HepG2 (cell line): ENCODE measurements around the gene TP73. TPM values are rescaled to one million over a fixed set of nuclear protein-coding genes. Genes with fewer than 3 reads are reported as not detected.
A peak's percentile ranks its signal among the peaks of the same experiment; 100 is the strongest.

ENCODE experiments used
- ATAC-seq: fragments of 200-7000 bp; cut with Tn5 transposase; 3 replicates; pipeline ENCODE4 v1.9.1; 2020; ENCODE audit warnings: mild to moderate bottlenecking, moderate library complexity
- Bru-seq: library from RNA; stranded (reverse); fragments of 400-500 nt; gene quantifications from one replicate; lab custom pipeline; 2021; lab: Mats Ljungman, UMichigan
- BruChase-seq, 2 experiments: library from RNA; stranded (reverse); fragments of 400-500 nt; gene quantifications; one replicate each; lab custom pipeline; 2021; lab: Mats Ljungman, UMichigan
- BruUV-seq: library from RNA; stranded (reverse); fragments of 400-500 nt; replicated peaks from 2 replicates; lab custom pipeline; 2021; lab: Mats Ljungman, UMichigan
- CTCF ChIA-PET: fragments of 300-600 bp; formaldehyde crosslinking; extraction: SDS; loops from one replicate; lab custom pipeline; 2021; ENCODE audit warnings: low total read pairs, inconsistent platforms, low intra/inter-chr PET ratio; lab: Yijun Ruan, JAX
- POLR2A ChIA-PET: fragments of 350-600 bp; sonication (Branson Sonifier 250); formaldehyde crosslinking; loops from one replicate; lab custom pipeline; 2020; ENCODE audit warnings: antibody characterized with exemption, inconsistent platforms; lab: Yijun Ruan, JAX
- DNase-seq: peaks from one replicate; pipeline ENCODE4 v3.0.0-alpha.2; 2015; ENCODE audit warnings: low spot score
- FAIRE-seq: peaks from 3 replicates; lab custom pipeline; 2011; peaks lifted over from hg19 to GRCh38; lab: Jason Lieb, UNC
- H2AFZ ChIP-seq: one replicate; pipeline ENCODE4 v1.6.1; 2011; ENCODE audit warnings: low read length, inconsistent platforms
- H3K27ac ChIP-seq: fragments of 300-600 bp; 3 replicates; pipeline ENCODE4 v1.8.0; 2011; ENCODE audit warnings: mixed run types, mild to moderate bottlenecking, mixed read lengths, low read length, inconsistent platforms; ENCODE audit not compliant: insufficient read depth; ENCODE audit errors: extremely low read length
- H3K27me3 ChIP-seq, 2 experiments: fragments of 200-600 bp in 1 of 2; 2 replicates in 1 of 2; 3 replicates in 1 of 2; pipeline versions ENCODE4 v1.6.0 to v1.8.0; 2011; ENCODE audit warnings: low read length in 2 of 2, mild to moderate bottlenecking in 2 of 2, moderate library complexity in 2 of 2, inconsistent platforms in 1 of 2; ENCODE audit not compliant: insufficient read depth in 2 of 2, control insufficient read depth in 1 of 2
- H3K36me3 ChIP-seq, 2 experiments: fragments of 200-600 bp in 1 of 2; replicated peaks in 1 of 2; 2 replicates in 1 of 2; 3 replicates in 1 of 2; pipeline versions ENCODE4 v1.5.1 to v1.8.0; 2011; ENCODE audit warnings: low read length in 2 of 2, inconsistent platforms in 1 of 2; ENCODE audit not compliant: insufficient read depth in 2 of 2, control insufficient read depth in 1 of 2
- H3K4me1 ChIP-seq: 2 replicates; pipeline ENCODE4 v1.5.1; 2012; ENCODE audit warnings: low read length, inconsistent platforms; ENCODE audit not compliant: insufficient read depth
- H3K4me2 ChIP-seq: 2 replicates; pipeline ENCODE4 v1.6.0; 2011; ENCODE audit warnings: low read depth, low read length, inconsistent platforms
- H3K4me3 ChIP-seq, 3 experiments: fragments of 200-600 bp in 1 of 3; sonication (generic), shearing (Covaris generic) in 1 of 3; replicated peaks in 1 of 3; 2 replicates each; pipeline ENCODE4 v1.5.1; 2011 to 2016; ENCODE audit warnings: low read length in 3 of 3, inconsistent platforms in 2 of 3, low read depth in 2 of 3, mild to moderate bottlenecking in 2 of 3, control low read depth in 1 of 3, mixed read lengths in 1 of 3; ENCODE audit not compliant: insufficient read depth in 1 of 3
- H3K79me2 ChIP-seq: one replicate; pipeline ENCODE4 v1.6.1; 2011; ENCODE audit warnings: low read length, inconsistent platforms; ENCODE audit not compliant: insufficient read depth
- H3K9ac ChIP-seq: 2 replicates; pipeline ENCODE4 v1.6.0; 2011; ENCODE audit warnings: mild to moderate bottlenecking, low read depth, low read length, inconsistent platforms; ENCODE audit not compliant: insufficient read depth
- H3K9me3 ChIP-seq: 2 replicates; pipeline ENCODE4 v1.5.1; 2012; ENCODE audit warnings: mild to moderate bottlenecking, low read length
- H4K20me1 ChIP-seq: 2 replicates; pipeline ENCODE4 v1.6.0; 2011; ENCODE audit warnings: inconsistent platforms, mild to moderate bottlenecking, low read length, moderate library complexity; ENCODE audit not compliant: insufficient read depth
- ATM ChIP-seq: fragments of 450-650 bp; IDR thresholded peaks from 2 replicates; pipeline ENCODE4 v1.7.1; 2017; ENCODE audit warnings: mild to moderate bottlenecking, borderline replicate concordance
- E2F5 ChIP-seq: sonication (generic); formaldehyde crosslinking; conservative IDR thresholded peaks from 2 replicates; pipeline ENCODE4 v1.4.0; 2020; ENCODE audit warnings: missing genetic modification reagents
- HOXA9 ChIP-seq: sonication (generic); formaldehyde crosslinking; IDR thresholded peaks from 2 replicates; pipeline ENCODE4 v1.8.1; 2022; ENCODE audit warnings: missing genetic modification reagents, mild to moderate bottlenecking, moderate library complexity, borderline replicate concordance
- MYPOP ChIP-seq: sonication (generic); formaldehyde crosslinking; IDR thresholded peaks from 2 replicates; pipeline ENCODE4 v1.8.1; 2023; ENCODE audit warnings: mild to moderate bottlenecking, moderate library complexity, missing genetic modification reagents
- TFDP2 ChIP-seq: sonication (generic); formaldehyde crosslinking; IDR thresholded peaks from 2 replicates; pipeline ENCODE4 v1.4.0; 2020; ENCODE audit warnings: missing genetic modification reagents
- TMF1 ChIP-seq: sonication (generic); formaldehyde crosslinking; IDR thresholded peaks from 2 replicates; pipeline ENCODE4 v1.8.1; 2022; ENCODE audit warnings: low read depth, missing genetic modification reagents
- ZFX ChIP-seq: sonication (generic); formaldehyde crosslinking; IDR thresholded peaks from 2 replicates; pipeline ENCODE4 v1.4.0; 2020; ENCODE audit warnings: mild to moderate bottlenecking, low read depth, missing genetic modification reagents, moderate library complexity
- ZKSCAN8 ChIP-seq: IDR thresholded peaks from 2 replicates; pipeline ENCODE4 v1.6.1; 2016; ENCODE audit warnings: borderline replicate concordance, missing genetic modification reagents, missing compliant biosample characterization
- ZNF234 ChIP-seq: sonication (generic); formaldehyde crosslinking; conservative IDR thresholded peaks from 2 replicates; pipeline ENCODE4 v1.5.1; 2020; ENCODE audit warnings: mild to moderate bottlenecking, missing genetic modification reagents
- ZNF615 ChIP-seq: sonication (generic); formaldehyde crosslinking; IDR thresholded peaks from 2 replicates; pipeline ENCODE4 v1.5.0; 2020; ENCODE audit warnings: mild to moderate bottlenecking, missing genetic modification reagents, borderline replicate concordance
- WGBS: methylation state at CpG from one replicate; pipeline ENCODE4 v1.1.6; 2017; ENCODE audit warnings: low lambda C conversion rate; 5-methylcytosine and 5-hydroxymethylcytosine counted together
- in situ Hi-C: cut with HindIII; loops from 2 replicates; pipeline ENCODE4 v1.10.0; 2017; ENCODE audit warnings: low pct_unique_long_range_greater_than_20kb; ENCODE audit not compliant: extremely low pct_ligation_motif_present
- intact Hi-C: fragments of 100-400 bp; cut with micrococcal nuclease; formaldehyde crosslinking; loops from one replicate; pipeline ENCODE4 v1.10.0; 2022; ENCODE audit not compliant: unreplicated experiment
- long read RNA-seq, 2 experiments: library from RNA in 1 of 2; library from polyadenylated mRNA in 1 of 2; stranded (forward) in 1 of 2; unstranded in 1 of 2; transcript quantifications; one replicate each; pipeline ENCODE4 v2.0.0, GENCODE V29; 2019 to 2022
- polyA minus RNA-seq, 3 experiments: library from RNA; depleted of rRNA, polyadenylated mRNA; stranded (reverse); fragments of >200 nt; gene quantifications; 2 replicates each; pipeline ENCODE4 v1.2.3, GENCODE V29; 2011; ENCODE audit warnings: low replicate concordance in 1 of 3
- polyA plus RNA-seq, 8 experiments: library from polyadenylated mRNA; depleted of rRNA in 3 of 8; stranded (reverse) in 7 of 8; unstranded in 1 of 8; fragments of >200 nt; fragmentation: Illumina TruSeq in 4 of 8; extraction: Trizol in 4 of 8; gene quantifications; 2 replicates each; pipeline versions ENCODE4 v1.2.1 to v1.2.3, GENCODE V29; 2011 to 2016; ENCODE audit warnings: low read depth in 4 of 8, missing spikeins in 1 of 8, mixed read lengths in 1 of 8; ENCODE audit not compliant: insufficient read depth in 1 of 8
- total RNA-seq, 5 experiments: library from RNA; depleted of rRNA; stranded (reverse); fragments of >200 nt; fragmentation: Illumina TruSeq; extraction: Trizol; gene quantifications; 2 replicates each; pipeline ENCODE4 v1.2.3, GENCODE V29; 2016; ENCODE audit warnings: low read depth in 1 of 5

The TP73 gene
- 0.69 and 1.1 TPM in 2 replicates for total RNA-seq (2016; rRNA removed; fragmentation: Illumina TruSeq; extraction: Trizol)
- 0.35 and 0.51 TPM in 2 replicates for total RNA-seq (2016; cell fraction: cytosol; rRNA removed; fragmentation: Illumina TruSeq; extraction: Trizol; ENCODE audit: low read depth)
- 0.39 and 1.1 TPM in 2 replicates for total RNA-seq (2016; cell fraction: insoluble cytoplasmic fraction; rRNA removed; fragmentation: Illumina TruSeq; extraction: Trizol)
- total RNA-seq (2016; cell fraction: membrane; rRNA removed; fragmentation: Illumina TruSeq; extraction: Trizol), result 1.3 and 1.4 TPM in 2 replicates
- total RNA-seq (2016; cell fraction: nucleus; rRNA removed; fragmentation: Illumina TruSeq; extraction: Trizol), result 1.7 and 2.1 TPM in 2 replicates
- polyA plus RNA-seq (2011; rRNA removed), result 0.49 and 0.59 TPM in 2 replicates
- polyA plus RNA-seq (2011; cell fraction: cytosol; rRNA removed), result 0.10 and 0.28 TPM in 2 replicates
- polyA plus RNA-seq (2011; cell fraction: nucleus; rRNA removed), result 1.8 and 3.5 TPM in 2 replicates
- 0.37 and 0.74 TPM in 2 replicates for polyA plus RNA-seq (2012)
- 0.45 and 0.53 TPM in 2 replicates for polyA plus RNA-seq (2016; cell fraction: cytosol; fragmentation: Illumina TruSeq; extraction: Trizol; ENCODE audit: low read depth)
- polyA plus RNA-seq (2016; cell fraction: insoluble cytoplasmic fraction; fragmentation: Illumina TruSeq; extraction: Trizol; ENCODE audit: low read depth), result 1.5 and 1.9 TPM in 2 replicates
- 0.93 and 1.4 TPM in 2 replicates for polyA plus RNA-seq (2016; cell fraction: membrane; fragmentation: Illumina TruSeq; extraction: Trizol; ENCODE audit: low read depth)
- polyA plus RNA-seq (2016; cell fraction: nucleus; fragmentation: Illumina TruSeq; extraction: Trizol; ENCODE audit: insufficient read depth, low read depth), result 3.4 and 3.9 TPM in 2 replicates
- polyA minus RNA-seq (2011; rRNA and poly(A)+ RNA removed; ENCODE audit: low replicate concordance), result 0.48 TPM in 1 of 2 replicates, not detected in the other
- polyA minus RNA-seq (2011; cell fraction: cytosol; rRNA and poly(A)+ RNA removed), result 0.30 and 0.62 TPM in 2 replicates
- 0.99 and 1.2 TPM in 2 replicates for polyA minus RNA-seq (2011; cell fraction: nucleus; rRNA and poly(A)+ RNA removed)
- percentile 37 among the genes with signal in this experiment for Bru-seq, nascent RNA
- BruChase-seq, experiment 1, labeled RNA remaining after a 6-hour chase, result percentile 38 among the genes with signal in this experiment
- percentile 42 among the genes with signal in this experiment for BruChase-seq, experiment 2, labeled RNA remaining after a 2-hour chase
- long read RNA-seq, experiment 1, result 0 reads
- long read RNA-seq, experiment 2, full-length matches to known transcripts, result 2 of 4 reads
- long read RNA-seq, experiment 2, partial matches to known transcripts, result 0 of 4 reads
- long read RNA-seq, experiment 2, other reads (novel, unspliced or antisense), result 2 of 4 reads

GRCh38 chr1:3651930-3652547, at the start of gene TP73:
Gene TP73, plus strand, starts transcription at chr1:3652516. Its CDS starts 29,850 bp downstream, at chr1:3682366.
- Histone ChIP-seq H3K79me2 (peaks cover 7% of the 10 kb centered on the region), H3K9me3 (no peaks in the 10 kb centered on the region), H3K27ac (peak within 1 kb of the TSS; percentile 46), H3K4me2 (peak within 1 kb of the TSS; percentile 86), H3K27me3 (peaks cover 2 to 11% of the 10 kb centered on the region in 2 experiments; a peak in 3 of 5 replicates), H4K20me1 (no peaks in the 10 kb centered on the region), H3K36me3 (0 out of 5 replicates have a peak, but pooled peaks cover 0 to 2% of the 10 kb centered on the region in 2 experiments), H2AFZ (no peak within 1 kb of the TSS), H3K4me1 (peaks cover 25% of the 10 kb centered on the region), H3K9ac (peak within 1 kb of the TSS; percentile 46), H3K4me3 (peak within 1 kb of the TSS; percentile 58 to 73 (median 66))
- FAIRE-seq (no peak), DNase-seq (no peak), ATAC-seq (peak; percentile 19)
- WGBS, result no CpG with 5 or more reads among the region's 80 CpGs
- POLR2A ChIA-PET, result interaction anchor here (1.2 to 2.6 kb wide), 4 partner anchors 10 to 119 kb away, joined by 3 to 6 read pairs (median 3); no protein-coding TSS in a partner anchor
- CTCF ChIA-PET, result no interaction called here
- BruUV-seq, result no TSS peak
- intact Hi-C loops, result loop anchor here (2.0 kb wide), 1 partner anchor 27 kb away; the partner anchor contains the start of gene TPRG1L
- in situ Hi-C loops, result no loop called here
- TF ChIP-seq E2F5 (CRISPR knock-in tag), result peak; percentile 44; the same call in 1 of the 2 replicates
- TF ChIP-seq ZNF234 (CRISPR knock-in tag), result 0 out of 2 replicates have a peak, but pooled peaks have one; percentile 48
- no peak for TF ChIP-seq ZNF615
- TF ChIP-seq TMF1 (CRISPR knock-in tag), result no peak
- TF ChIP-seq ZFX (CRISPR knock-in tag), result no peak; the same call in 1 of the 2 replicates
- no peak for TF ChIP-seq ATM
- TF ChIP-seq TFDP2, result peak; percentile 58; the same call in 1 of the 2 replicates
- peak; percentile 78; the same call in 1 of the 2 replicates for TF ChIP-seq MYPOP (CRISPR knock-in tag)
- no peak for TF ChIP-seq HOXA9
- no peak for TF ChIP-seq ZKSCAN8 (CRISPR knock-in tag)
